HepG2 (cell line): ENCODE data around the gene SMARCB1. TPM values are rescaled to one million over a fixed set of nuclear protein-coding genes. Genes with fewer than 3 reads are reported as not detected.
A peak's percentile ranks its signal among the peaks of the same experiment; 100 is the strongest.

Experiments
- AGO1 ChIP-seq: fragments of 200-400 bp; formaldehyde crosslinking; IDR thresholded peaks from 2 replicates; pipeline ENCODE4 v1.6.1; 2017; ENCODE audit warnings: mild to moderate bottlenecking, low read depth, low read length, moderate library complexity; ENCODE audit not compliant: poor library complexity, severe bottlenecking
- GFI1 ChIP-seq: sonication (generic); formaldehyde crosslinking; IDR thresholded peaks from 2 replicates; pipeline ENCODE4 v1.5.0; 2020; ENCODE audit warnings: missing genetic modification reagents, mild to moderate bottlenecking, borderline replicate concordance
- HDAC2 ChIP-seq: sonication (generic); formaldehyde crosslinking; IDR thresholded peaks from 2 replicates; pipeline ENCODE4 v1.4.0; 2020; ENCODE audit warnings: missing genetic modification reagents
- HDAC6 ChIP-seq: fragments of 200-600 bp; sonication (generic); IDR thresholded peaks from 2 replicates; pipeline ENCODE4 v1.7.0; 2017; ENCODE audit warnings: mild to moderate bottlenecking, antibody characterized with exemption, low read length, low read depth
- HOXA5 ChIP-seq: sonication (generic); formaldehyde crosslinking; IDR thresholded peaks from 2 replicates; pipeline ENCODE4 v1.4.0; 2020; ENCODE audit warnings: missing genetic modification reagents
- JUN ChIP-seq: sonication (generic); formaldehyde crosslinking; IDR thresholded peaks from 2 replicates; pipeline ENCODE4 v1.4.0; 2020; ENCODE audit warnings: mild to moderate bottlenecking, missing genetic modification reagents
- SMAD9 ChIP-seq: sonication (generic); formaldehyde crosslinking; IDR thresholded peaks from 2 replicates; pipeline ENCODE4 v1.5.1; 2020; ENCODE audit warnings: mild to moderate bottlenecking, missing genetic modification reagents
- TCF7 ChIP-seq: sonication (generic); IDR thresholded peaks from 2 replicates; pipeline ENCODE4 v1.6.1; 2016; ENCODE audit warnings: antibody characterized with exemption, low read depth
- ZC3H4 ChIP-seq: sonication (generic); formaldehyde crosslinking; IDR thresholded peaks from 2 replicates; pipeline ENCODE4 v1.4.0; 2020; ENCODE audit warnings: missing genetic modification reagents, borderline replicate concordance
- ZNF282 ChIP-seq: fragments of 450-650 bp; IDR thresholded peaks from 2 replicates; pipeline ENCODE4 v1.6.1; 2018; ENCODE audit not compliant: partially characterized antibody
- ZNF350 ChIP-seq: sonication (generic); formaldehyde crosslinking; IDR thresholded peaks from 2 replicates; pipeline ENCODE4 v1.4.0; 2020; ENCODE audit warnings: mild to moderate bottlenecking, low read depth, missing genetic modification reagents, borderline replicate concordance
- ZNF724P ChIP-seq: sonication (generic); formaldehyde crosslinking; IDR thresholded peaks from 2 replicates; pipeline ENCODE4 v1.8.0; 2022; ENCODE audit warnings: missing genetic modification reagents, borderline replicate concordance
- ZNF850 ChIP-seq: sonication (generic); formaldehyde crosslinking; conservative IDR thresholded peaks from 2 replicates; pipeline ENCODE4 v1.9.0; 2021; ENCODE audit warnings: mild to moderate bottlenecking, missing genetic modification reagents
- ZZZ3 ChIP-seq: sonication (generic); formaldehyde crosslinking; IDR thresholded peaks from 2 replicates; pipeline ENCODE4 v1.4.0; 2020; ENCODE audit warnings: missing genetic modification reagents, mild to moderate bottlenecking, borderline replicate concordance
- polyA plus RNA-seq, 8 experiments: library from polyadenylated mRNA; depleted of rRNA in 3 of 8; stranded (reverse) in 7 of 8; unstranded in 1 of 8; fragments of >200 nt; fragmentation: Illumina TruSeq in 4 of 8; extraction: Trizol in 4 of 8; gene quantifications; 2 replicates each; pipeline versions ENCODE4 v1.2.1 to v1.2.3, GENCODE V29; 2011 to 2016; ENCODE audit warnings: low read depth in 4 of 8, missing spikeins in 1 of 8, mixed read lengths in 1 of 8; ENCODE audit not compliant: insufficient read depth in 1 of 8
- total RNA-seq, 5 experiments: library from RNA; depleted of rRNA; stranded (reverse); fragments of >200 nt; fragmentation: Illumina TruSeq; extraction: Trizol; gene quantifications; 2 replicates each; pipeline ENCODE4 v1.2.3, GENCODE V29; 2016; ENCODE audit warnings: low read depth in 1 of 5
- TF ChIP-seq, protein P1 (sequence below): sonication (generic); formaldehyde crosslinking; IDR thresholded peaks from 2 replicates; pipeline ENCODE4 v1.4.0; 2020; ENCODE audit warnings: mild to moderate bottlenecking, missing genetic modification reagents
- TF ChIP-seq, protein P2 (sequence below): sonication (generic); formaldehyde crosslinking; IDR thresholded peaks from 2 replicates; pipeline ENCODE4 v1.9.0; 2021; ENCODE audit warnings: missing genetic modification reagents, borderline replicate concordance
- TF ChIP-seq, protein P3 (sequence below): sonication (generic); formaldehyde crosslinking; IDR thresholded peaks from 2 replicates; pipeline ENCODE4 v1.4.0; 2020; ENCODE audit warnings: missing genetic modification reagents, low read depth, mild to moderate bottlenecking, borderline replicate concordance
- TF ChIP-seq, protein P4 (sequence below): sonication (generic); formaldehyde crosslinking; IDR thresholded peaks from 2 replicates; pipeline ENCODE4 v1.8.1; 2023; ENCODE audit warnings: missing genetic modification reagents, inconsistent platforms, borderline replicate concordance

The SMARCB1 gene
- total and polyA plus RNA-seq, 2 of the 13 experiments (the other 11 are each of a cell fraction or from before 2014, with no cell fraction given) = 74.0 to 166 TPM

DNA sequence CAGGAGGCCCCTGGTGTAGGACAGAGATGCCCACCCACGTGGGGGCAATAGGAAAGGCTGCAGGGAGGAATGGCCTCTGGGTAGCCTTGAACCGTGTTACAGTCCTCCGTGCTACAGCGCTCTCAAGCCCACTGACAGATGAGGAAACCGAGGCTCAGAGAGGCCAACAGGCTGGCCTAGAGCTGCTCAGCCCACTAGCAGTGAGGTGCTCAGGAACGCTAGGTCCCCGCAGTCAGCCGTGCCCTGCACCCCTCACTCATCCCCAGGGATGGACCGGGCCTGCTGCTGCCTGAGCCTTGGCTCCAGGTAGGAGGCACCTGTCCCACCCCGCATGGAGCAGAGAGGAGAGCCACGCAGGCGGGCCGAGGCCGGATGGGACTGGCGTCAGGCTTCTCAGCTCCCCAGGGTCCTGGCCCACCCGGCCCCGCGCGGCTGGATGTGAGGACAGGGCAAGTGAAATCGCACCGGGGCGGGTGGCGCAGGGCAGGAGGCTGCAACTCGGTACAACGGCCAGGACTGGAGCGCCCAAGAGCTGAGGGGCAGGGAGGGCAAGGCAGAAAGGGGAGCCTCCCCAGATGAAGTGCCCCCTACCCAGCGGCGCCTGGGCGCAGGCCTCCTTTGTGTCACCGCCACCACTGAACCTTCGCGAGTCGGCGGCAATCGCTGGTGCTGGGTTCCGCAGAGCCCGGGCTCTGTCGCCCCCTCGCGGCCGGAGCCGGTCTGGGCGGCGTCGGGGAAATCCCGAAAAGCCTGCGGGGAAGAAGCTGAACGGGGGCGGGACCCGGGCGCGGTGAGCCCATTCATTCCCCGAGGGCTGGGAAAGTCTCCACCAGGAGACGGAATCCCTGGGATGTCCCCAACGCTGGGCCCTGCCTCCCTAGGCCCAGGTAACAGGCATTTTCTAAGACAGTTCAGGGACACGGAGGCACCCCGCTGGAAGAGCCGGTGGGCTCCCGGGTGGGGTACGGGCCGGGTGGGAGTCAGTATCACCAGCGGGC lies 62.5 kb downstream of the SMARCB1 start (continued):
- TF ChIP-seq, protein P1, sequence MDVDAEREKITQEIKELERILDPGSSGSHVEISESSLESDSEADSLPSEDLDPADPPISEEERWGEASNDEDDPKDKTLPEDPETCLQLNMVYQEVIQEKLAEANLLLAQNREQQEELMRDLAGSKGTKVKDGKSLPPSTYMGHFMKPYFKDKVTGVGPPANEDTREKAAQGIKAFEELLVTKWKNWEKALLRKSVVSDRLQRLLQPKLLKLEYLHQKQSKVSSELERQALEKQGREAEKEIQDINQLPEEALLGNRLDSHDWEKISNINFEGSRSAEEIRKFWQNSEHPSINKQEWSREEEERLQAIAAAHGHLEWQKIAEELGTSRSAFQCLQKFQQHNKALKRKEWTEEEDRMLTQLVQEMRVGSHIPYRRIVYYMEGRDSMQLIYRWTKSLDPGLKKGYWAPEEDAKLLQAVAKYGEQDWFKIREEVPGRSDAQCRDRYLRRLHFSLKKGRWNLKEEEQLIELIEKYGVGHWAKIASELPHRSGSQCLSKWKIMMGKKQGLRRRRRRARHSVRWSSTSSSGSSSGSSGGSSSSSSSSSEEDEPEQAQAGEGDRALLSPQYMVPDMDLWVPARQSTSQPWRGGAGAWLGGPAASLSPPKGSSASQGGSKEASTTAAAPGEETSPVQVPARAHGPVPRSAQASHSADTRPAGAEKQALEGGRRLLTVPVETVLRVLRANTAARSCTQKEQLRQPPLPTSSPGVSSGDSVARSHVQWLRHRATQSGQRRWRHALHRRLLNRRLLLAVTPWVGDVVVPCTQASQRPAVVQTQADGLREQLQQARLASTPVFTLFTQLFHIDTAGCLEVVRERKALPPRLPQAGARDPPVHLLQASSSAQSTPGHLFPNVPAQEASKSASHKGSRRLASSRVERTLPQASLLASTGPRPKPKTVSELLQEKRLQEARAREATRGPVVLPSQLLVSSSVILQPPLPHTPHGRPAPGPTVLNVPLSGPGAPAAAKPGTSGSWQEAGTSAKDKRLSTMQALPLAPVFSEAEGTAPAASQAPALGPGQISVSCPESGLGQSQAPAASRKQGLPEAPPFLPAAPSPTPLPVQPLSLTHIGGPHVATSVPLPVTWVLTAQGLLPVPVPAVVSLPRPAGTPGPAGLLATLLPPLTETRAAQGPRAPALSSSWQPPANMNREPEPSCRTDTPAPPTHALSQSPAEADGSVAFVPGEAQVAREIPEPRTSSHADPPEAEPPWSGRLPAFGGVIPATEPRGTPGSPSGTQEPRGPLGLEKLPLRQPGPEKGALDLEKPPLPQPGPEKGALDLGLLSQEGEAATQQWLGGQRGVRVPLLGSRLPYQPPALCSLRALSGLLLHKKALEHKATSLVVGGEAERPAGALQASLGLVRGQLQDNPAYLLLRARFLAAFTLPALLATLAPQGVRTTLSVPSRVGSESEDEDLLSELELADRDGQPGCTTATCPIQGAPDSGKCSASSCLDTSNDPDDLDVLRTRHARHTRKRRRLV = no peak
- TF ChIP-seq GFI1 (CRISPR knock-in tag) (peak; percentile 57; the same call in 1 of the 2 replicates), ZNF850 (CRISPR knock-in tag) (no peak), ZZZ3 (no peak), HDAC2 (CRISPR knock-in tag) (no peak; the same call in 1 of the 2 replicates), AGO1 (no peak), SMAD9 (CRISPR knock-in tag) (no peak), HDAC6 (no peak), HOXA5 (CRISPR knock-in tag) (no peak), JUN (CRISPR knock-in tag) (no peak), ZNF724P (CRISPR knock-in tag) (0 out of 2 replicates have a peak, but pooled peaks have one; percentile 80), TCF7 (no peak), ZNF350 (CRISPR knock-in tag) (peak; percentile 50; the same call in 1 of the 2 replicates), ZC3H4 (CRISPR knock-in tag) (no peak), ZNF282 (no peak)
- TF ChIP-seq, protein P2, sequence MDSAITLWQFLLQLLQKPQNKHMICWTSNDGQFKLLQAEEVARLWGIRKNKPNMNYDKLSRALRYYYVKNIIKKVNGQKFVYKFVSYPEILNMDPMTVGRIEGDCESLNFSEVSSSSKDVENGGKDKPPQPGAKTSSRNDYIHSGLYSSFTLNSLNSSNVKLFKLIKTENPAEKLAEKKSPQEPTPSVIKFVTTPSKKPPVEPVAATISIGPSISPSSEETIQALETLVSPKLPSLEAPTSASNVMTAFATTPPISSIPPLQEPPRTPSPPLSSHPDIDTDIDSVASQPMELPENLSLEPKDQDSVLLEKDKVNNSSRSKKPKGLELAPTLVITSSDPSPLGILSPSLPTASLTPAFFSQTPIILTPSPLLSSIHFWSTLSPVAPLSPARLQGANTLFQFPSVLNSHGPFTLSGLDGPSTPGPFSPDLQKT (CRISPR knock-in tag) = no peak
- TF ChIP-seq, protein P3, sequence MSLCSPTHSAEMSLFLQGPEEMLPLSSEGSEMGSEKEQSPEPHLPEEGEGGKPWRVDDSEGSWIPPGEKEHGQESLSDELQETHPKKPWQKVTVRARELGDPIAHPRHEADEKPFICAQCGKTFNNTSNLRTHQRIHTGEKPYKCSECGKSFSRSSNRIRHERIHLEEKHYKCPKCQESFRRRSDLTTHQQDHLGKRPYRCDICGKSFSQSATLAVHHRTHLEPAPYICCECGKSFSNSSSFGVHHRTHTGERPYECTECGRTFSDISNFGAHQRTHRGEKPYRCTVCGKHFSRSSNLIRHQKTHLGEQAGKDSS (CRISPR knock-in tag) = peak; percentile 82; the same call in 1 of the 2 replicates
- TF ChIP-seq, protein P4, sequence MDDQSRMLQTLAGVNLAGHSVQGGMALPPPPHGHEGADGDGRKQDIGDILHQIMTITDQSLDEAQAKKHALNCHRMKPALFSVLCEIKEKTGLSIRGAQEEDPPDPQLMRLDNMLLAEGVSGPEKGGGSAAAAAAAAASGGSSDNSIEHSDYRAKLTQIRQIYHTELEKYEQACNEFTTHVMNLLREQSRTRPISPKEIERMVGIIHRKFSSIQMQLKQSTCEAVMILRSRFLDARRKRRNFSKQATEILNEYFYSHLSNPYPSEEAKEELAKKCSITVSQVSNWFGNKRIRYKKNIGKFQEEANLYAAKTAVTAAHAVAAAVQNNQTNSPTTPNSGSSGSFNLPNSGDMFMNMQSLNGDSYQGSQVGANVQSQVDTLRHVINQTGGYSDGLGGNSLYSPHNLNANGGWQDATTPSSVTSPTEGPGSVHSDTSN = no peak
